Superior temporal gyrus (tissue), 1 donor: ENCODE data around the gene PDZD7.
"Not testable (repeated sequence)": the region's sequence is repeated elsewhere in the genome, so short reads cannot be mapped to it uniquely, and the experiment has no call there.

Source experiments
- DNase-seq: peaks from one replicate; pipeline ENCODE4 v3.0.0-alpha.2; 2016; ENCODE audit errors: extremely low spot score

Gene PDZD7

GRCh38 chr10:100983868-100984671 lies 46.9 kb downstream of the PDZD7 start:
- DNase-seq, result no peak

- DNase-seq, result no peak
Measured at GRCh38 chr10:100982916-100983830, 47.8 kb downstream of the PDZD7 start.

GRCh38 chr10:100981178-100981772 lies 49.7 kb downstream of the PDZD7 start:
- DNase-seq, result no peak

GRCh38 chr10:100980711-100981110 lies 50.2 kb downstream of the PDZD7 start:
- no peak for DNase-seq

GRCh38 chr10:100980311-100980710 lies 50.6 kb downstream of the PDZD7 start:
- DNase-seq, result no peak

- no peak for DNase-seq
Measured at GRCh38 chr10:100979791-100980272, 51.1 kb downstream of the PDZD7 start.

- DNase-seq, result no peak
Measured at GRCh38 chr10:100978901-100979195, 52.1 kb downstream of the PDZD7 start.

- DNase-seq, result no peak
Measured at GRCh38 chr10:100978121-100978900, 52.6 kb downstream of the PDZD7 start.

GRCh38 chr10:100977436-100977835 lies 53.5 kb downstream of the PDZD7 start:
- no peak for DNase-seq

GRCh38 chr10:100976906-100977305 lies 54.0 kb downstream of the PDZD7 start:
- DNase-seq, result no peak

- DNase-seq, result not testable (repeated sequence)
Measured at GRCh38 chr10:100975397-100975796, 55.5 kb downstream of the PDZD7 start.

- no peak for DNase-seq
Measured at GRCh38 chr10:100972904-100973535, 57.9 kb downstream of the PDZD7 start.

GRCh38 chr10:100972115-100972903 lies 58.6 kb downstream of the PDZD7 start:
- no peak for DNase-seq

- no peak for DNase-seq
Measured at GRCh38 chr10:100970914-100971811, 59.8 kb downstream of the PDZD7 start.

- DNase-seq, result no peak
Measured at GRCh38 chr10:100970076-100970913, 60.6 kb downstream of the PDZD7 start.

GRCh38 chr10:100969187-100970075 lies 61.5 kb downstream of the PDZD7 start, which contains the start of gene SEMA4G:
Gene SEMA4G, plus strand, starts transcription at chr10:100969504. Its CDS starts 3,409 bp downstream, at chr10:100972913.
- no peak for DNase-seq

- no peak for DNase-seq
Measured at GRCh38 chr10:100968863-100969186, 62.1 kb downstream of the PDZD7 start.
